Stomach (tissue), 9 donors: ENCODE data around the gene R3HDML. TPM values are rescaled to one million over a fixed set of nuclear protein-coding genes. Genes with fewer than 3 reads are reported as not detected.
A peak's percentile ranks its signal among the peaks of the same experiment; 100 is the strongest.

Source experiments
- DNase-seq, 2 donors: peaks; one replicate each; pipeline versions ENCODE4 v3.0.0 to v3.0.0-alpha.2; 2013 to 2019
- H3K27ac ChIP-seq, 5 donors: fragments of 200-600 bp in 4 of 5; sonication (generic) in 4 of 5; one replicate each; pipeline ENCODE4 v1.5.1; 2013 to 2019; ENCODE audit warnings: mild to moderate bottlenecking in 1 of 5, moderate library complexity in 1 of 5
- H3K27me3 ChIP-seq, 3 donors: fragments of 200-600 bp; sonication (generic); one replicate each; pipeline ENCODE4 v1.5.1; 2017 to 2019; ENCODE audit warnings: mixed run types in 1 of 3
- H3K36me3 ChIP-seq, 4 donors: fragments of 200-600 bp; sonication (generic); 1 replicate in 3 of 4; 2 replicates in 1 of 4; pipeline ENCODE4 v1.5.1; 2016 to 2019
- H3K4me1 ChIP-seq, 4 donors: fragments of 200-600 bp; sonication (generic); one replicate each; pipeline ENCODE4 v1.5.1; 2016 to 2019
- H3K4me3 ChIP-seq, 4 donors: fragments of 200-600 bp; sonication (generic) in 3 of 4; one replicate each; pipeline ENCODE4 v1.5.1; 2016 to 2019; ENCODE audit warnings: mild to moderate bottlenecking in 1 of 4
- H3K9me3 ChIP-seq, 4 donors: fragments of 200-600 bp; sonication (generic); one replicate each; pipeline ENCODE4 v1.5.1; 2016 to 2019
- EP300 ChIP-seq: sonication (generic); formaldehyde crosslinking; IDR thresholded peaks from one replicate; pipeline ENCODE4 v1.6.1; 2017; ENCODE audit warnings: antibody characterized with exemption
- POLR2A ChIP-seq, 4 donors: fragments of 450-650 bp; IDR thresholded peaks; one replicate each; pipeline ENCODE4 v1.6.1; 2016; ENCODE audit warnings: antibody characterized with exemption in 4 of 4, control low read depth in 2 of 4, mild to moderate bottlenecking in 1 of 4, moderate library complexity in 1 of 4
- POLR2AphosphoS5 ChIP-seq, 3 donors: sonication (generic); formaldehyde crosslinking; IDR thresholded peaks; one replicate each; pipeline ENCODE4 v1.6.1; 2016; ENCODE audit warnings: antibody characterized with exemption in 3 of 3
- WGBS, 5 donors: extraction: QIAGEN DNeasy Blood & Tissue Kit in 3 of 5; methylation state at CpG; one replicate each; pipeline versions ENCODE4 v1.1.5 to v1.1.7; 2013 to 2018; 5-methylcytosine and 5-hydroxymethylcytosine counted together
- intact Hi-C: fragments of 100-400 bp; cut with DNase I; formaldehyde crosslinking; loops from one replicate; pipeline ENCODE4 v1.15.1; 2023; ENCODE audit warnings: low total_unique reads
- polyA plus RNA-seq, 3 donors: library from polyadenylated mRNA; stranded (reverse); fragments of 200-250 nt; gene quantifications; one replicate each; pipeline ENCODE4 v1.2.3, GENCODE V29; 2013
- total RNA-seq, 5 donors: library from RNA; depleted of rRNA; stranded (reverse); fragments of >200 nt; gene quantifications; one replicate each; pipeline versions ENCODE4 v1.1.0 to v1.2.3, GENCODE V29; 2014 to 2016
- TF ChIP-seq, protein P1 (sequence below), 7 experiments: fragments of 450-650 bp in 4 of 7; fragments of 200-600 bp in 3 of 7; sonication (generic) in 3 of 7; IDR thresholded peaks; one replicate each; pipeline ENCODE4 v1.5.1; 2016 to 2019; ENCODE audit warnings: antibody characterized with exemption in 7 of 7, control low read depth in 2 of 7, mild to moderate bottlenecking in 1 of 7
- donor health status: healthy with polysubstance abuse.
- donor health status: Bipolar disorder and iron deficiency.
- donor health status: healthy.

The R3HDML gene
- total and polyA plus RNA-seq, 8 donors = not detected

DNA sequence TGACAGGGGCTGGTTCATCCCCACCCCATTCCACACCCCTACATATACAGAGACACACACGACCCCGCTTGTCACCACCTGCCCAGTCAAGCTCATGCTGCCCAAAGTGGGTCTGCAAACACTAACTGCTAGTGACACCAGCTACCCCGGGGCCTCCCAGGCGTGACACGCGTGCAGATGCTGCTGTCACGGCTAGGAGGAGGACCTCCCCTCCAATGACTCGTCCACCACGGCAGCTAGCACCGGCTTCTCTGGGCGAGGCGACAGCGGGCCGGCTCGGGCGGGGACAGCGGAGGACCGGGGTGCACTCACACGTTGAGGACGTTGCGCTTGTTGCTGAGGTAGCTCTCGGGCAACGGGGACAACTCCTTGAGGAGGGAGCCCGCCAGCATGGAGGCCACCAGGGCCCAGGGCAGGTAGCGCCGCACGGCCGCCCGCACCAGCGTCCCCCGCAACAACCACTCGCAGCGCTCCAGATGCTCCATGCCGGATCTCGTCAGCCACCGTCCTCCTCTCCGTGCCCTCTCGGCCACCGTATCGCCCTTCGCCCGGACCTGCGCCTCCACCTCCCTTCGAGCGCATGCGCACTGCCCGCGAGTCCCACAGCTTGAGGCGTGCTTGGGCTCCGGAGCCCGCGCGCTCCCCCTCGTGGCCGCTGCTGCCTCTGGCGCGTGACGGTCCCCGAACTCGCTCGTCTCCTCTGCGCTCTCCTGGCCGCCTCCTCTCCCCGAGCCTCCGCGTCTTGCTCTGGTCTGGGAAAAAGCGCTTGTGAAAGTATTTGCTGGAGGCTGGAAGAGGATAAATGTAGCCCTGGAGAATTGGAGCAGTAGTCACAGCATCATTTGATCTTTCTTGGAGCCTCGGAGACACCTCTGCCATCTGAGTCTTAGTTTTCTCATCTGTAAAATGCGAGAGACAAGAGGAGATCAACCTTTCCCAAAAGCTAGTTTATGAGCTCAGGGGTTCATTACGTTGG is 25.9 kb upstream of the R3HDML start, which contains the start of gene FITM2:
Gene FITM2 (minus strand): TSS at position 539 of the 976 bp plus-strand sequence. CDS start 54 bp downstream, at position 485.
- WGBS, 5 donors = 1 to 5% (median 2%) methylated on average over 35 to 70 of the region's 70 CpGs
- Histone ChIP-seq H3K4me1 (peaks cover 5 to 31% (median 24%) of the 10 kb centered on the region in 4 donors), H3K27ac (peak within 1 kb of the TSS; percentile 73 to 87 (median 79)), H3K27me3 (no peaks in the 10 kb centered on the region), H3K36me3 (peaks cover 3 to 14% (median 10%) of the 10 kb centered on the region in 4 donors), H3K4me3 (peak within 1 kb of the TSS; percentile 88 to 99 (median 92)), H3K9me3 (no peaks in the 10 kb centered on the region)
- peak; percentile 89 to 98 (median 96) for TF ChIP-seq POLR2AphosphoS5 (IDR thresholded peaks at IDR 0.05)
- TF ChIP-seq POLR2A (IDR thresholded peaks at IDR 0.05) = no peak
- no peak for TF ChIP-seq EP300
- TF ChIP-seq, protein P1, sequence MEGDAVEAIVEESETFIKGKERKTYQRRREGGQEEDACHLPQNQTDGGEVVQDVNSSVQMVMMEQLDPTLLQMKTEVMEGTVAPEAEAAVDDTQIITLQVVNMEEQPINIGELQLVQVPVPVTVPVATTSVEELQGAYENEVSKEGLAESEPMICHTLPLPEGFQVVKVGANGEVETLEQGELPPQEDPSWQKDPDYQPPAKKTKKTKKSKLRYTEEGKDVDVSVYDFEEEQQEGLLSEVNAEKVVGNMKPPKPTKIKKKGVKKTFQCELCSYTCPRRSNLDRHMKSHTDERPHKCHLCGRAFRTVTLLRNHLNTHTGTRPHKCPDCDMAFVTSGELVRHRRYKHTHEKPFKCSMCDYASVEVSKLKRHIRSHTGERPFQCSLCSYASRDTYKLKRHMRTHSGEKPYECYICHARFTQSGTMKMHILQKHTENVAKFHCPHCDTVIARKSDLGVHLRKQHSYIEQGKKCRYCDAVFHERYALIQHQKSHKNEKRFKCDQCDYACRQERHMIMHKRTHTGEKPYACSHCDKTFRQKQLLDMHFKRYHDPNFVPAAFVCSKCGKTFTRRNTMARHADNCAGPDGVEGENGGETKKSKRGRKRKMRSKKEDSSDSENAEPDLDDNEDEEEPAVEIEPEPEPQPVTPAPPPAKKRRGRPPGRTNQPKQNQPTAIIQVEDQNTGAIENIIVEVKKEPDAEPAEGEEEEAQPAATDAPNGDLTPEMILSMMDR (IDR thresholded peaks at IDR 0.05) = peak in 6 of 7 experiments; percentile 74 to 99 (median 94)
- intact Hi-C loops = no loop called here
- peak; percentile 99 for DNase-seq

DNA sequence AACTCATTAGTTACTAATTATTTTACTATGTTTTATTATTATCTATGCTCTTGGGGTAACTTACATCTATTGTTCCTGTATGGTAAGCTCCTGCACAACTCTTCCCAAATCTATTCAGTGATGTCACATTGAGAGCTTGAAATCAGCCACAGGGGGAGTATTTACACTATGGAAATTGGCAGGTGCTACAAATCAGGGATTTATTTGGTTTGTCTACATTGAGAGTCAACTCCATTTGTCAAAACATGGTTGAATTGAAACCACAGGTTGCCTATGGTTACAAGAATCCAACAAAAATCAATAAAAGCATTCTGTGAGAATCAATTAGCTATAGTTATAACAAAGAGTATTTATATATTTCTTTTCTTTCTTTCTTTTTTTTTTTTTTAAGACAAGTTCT is 22.0 kb upstream of the R3HDML start:
- H3K9me3 ChIP-seq = no peaks in the 10 kb centered on the region
- intact Hi-C loops = no loop called here
- peaks cover 5 to 15% (median 14%) of the 10 kb centered on the region in 4 donors for H3K4me1 ChIP-seq
- no peaks in the 10 kb centered on the region for H3K27me3 ChIP-seq
- H3K4me3 ChIP-seq = no peak overlapping the region
- no peak overlapping the region for H3K27ac ChIP-seq
- DNase-seq = no peak
- TF ChIP-seq, protein P1 (IDR thresholded peaks at IDR 0.05) = no peak
- TF ChIP-seq EP300 (no peak), POLR2A (IDR thresholded peaks at IDR 0.05) (no peak)
- no peaks in the 10 kb centered on the region for H3K36me3 ChIP-seq

DNA sequence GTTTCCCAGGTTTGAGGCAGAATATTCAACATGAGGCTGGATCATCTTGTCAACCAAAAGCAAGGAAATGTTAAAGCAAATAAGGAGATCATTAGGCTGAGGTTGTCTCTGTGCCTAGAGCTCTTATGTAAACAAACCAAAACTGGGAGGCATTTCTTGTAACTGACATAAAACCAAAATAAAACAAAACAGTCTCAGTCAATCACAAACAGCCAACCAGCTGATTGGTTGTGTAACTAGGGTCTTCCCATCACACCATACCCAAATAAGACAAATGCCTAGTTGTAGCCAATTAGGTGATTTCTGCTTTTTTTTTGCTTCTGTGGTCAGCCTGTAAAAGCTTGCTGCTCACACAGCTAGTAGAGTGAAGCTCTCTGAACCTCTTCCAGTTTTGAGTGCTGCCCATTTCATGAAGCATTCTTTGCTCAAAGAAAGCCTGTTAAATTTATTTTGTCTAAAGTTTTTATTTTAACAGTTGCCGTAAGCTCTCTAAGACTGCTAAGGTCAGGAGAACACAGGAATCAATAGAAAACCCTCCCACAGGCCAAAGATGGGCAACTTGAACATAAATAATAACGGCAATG is 16.9 kb upstream of the R3HDML start:
- Histone ChIP-seq H3K36me3 (no peaks in the 10 kb centered on the region), H3K27me3 (peaks cover 0 to 5% (median 0%) of the 10 kb centered on the region in 3 donors), H3K9me3 (no peaks in the 10 kb centered on the region), H3K4me3 (no peak overlapping the region), H3K4me1 (no peaks in the 10 kb centered on the region), H3K27ac (no peak overlapping the region)
- whole genome bisulfite sequencing, 5 donors = 83 to 94% (median 91%) methylated on average over 2 of the region's 2 CpGs
- DNase-seq = no peak
- intact Hi-C loops = no loop called here
- TF ChIP-seq POLR2A (IDR thresholded peaks at IDR 0.05) (no peak), EP300 (no peak), POLR2AphosphoS5 (IDR thresholded peaks at IDR 0.05) (no peak)
- TF ChIP-seq, protein P1 (IDR thresholded peaks at IDR 0.05) = no peak

DNA sequence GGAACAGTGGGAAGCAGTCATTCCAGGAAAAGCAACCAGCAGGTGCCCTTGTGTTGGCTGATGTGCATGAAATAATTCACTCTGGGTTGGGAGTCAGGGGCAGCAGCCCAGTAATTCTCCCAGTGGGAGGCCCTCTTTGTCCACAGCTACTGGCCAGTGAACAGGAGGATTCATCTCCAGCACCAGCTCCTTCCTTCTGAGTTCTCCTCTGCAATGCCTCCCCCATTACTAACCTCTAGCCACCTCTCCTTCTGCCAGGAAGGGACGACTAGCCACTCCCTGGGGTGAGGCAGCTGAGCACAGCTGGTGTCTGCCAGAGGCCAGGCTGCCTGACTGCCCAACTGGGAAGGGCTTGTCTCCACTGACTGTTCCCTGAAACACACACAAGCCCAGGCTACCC is 12.5 kb upstream of the R3HDML start:
- H3K27ac ChIP-seq = no peak overlapping the region
- H3K27me3 ChIP-seq = peaks cover 0 to 35% (median 9%) of the 10 kb centered on the region in 3 donors
- peaks cover 0 to 7% (median 6%) of the 10 kb centered on the region in 4 donors for H3K4me1 ChIP-seq
- no peaks in the 10 kb centered on the region for H3K9me3 ChIP-seq
- no peak overlapping the region for H3K4me3 ChIP-seq
- TF ChIP-seq POLR2A (IDR thresholded peaks at IDR 0.05) (no peak), EP300 (no peak), POLR2AphosphoS5 (IDR thresholded peaks at IDR 0.05) (no peak)
- TF ChIP-seq, protein P1 (IDR thresholded peaks at IDR 0.05) = no peak
- no peaks in the 10 kb centered on the region for H3K36me3 ChIP-seq
- 0 to 17% (median 13%) methylated on average over 1 of the region's 1 CpG for WGBS, 5 donors
- DNase-seq = peak in 1 of 2 donors; percentile 16
- intact Hi-C loops = no loop called here
